C4-2B (cell line): Measurements from ENCODE around the gene TACC3.
"Not testable (repeated sequence)": the region's sequence is repeated elsewhere in the genome, so short reads cannot be mapped to it uniquely, and the experiment has no call there.

Experiments
- H3K27ac ChIP-seq: fragments of 450-650 bp; 2 replicates; pipeline ENCODE4 v1.5.1; 2017
- ZFX ChIP-seq: fragments of 450-650 bp; IDR thresholded peaks from 2 replicates; pipeline ENCODE4 v1.6.1; 2017
- TF ChIP-seq, protein P1 (sequence below): fragments of 450-650 bp; conservative IDR thresholded peaks from 2 replicates; pipeline ENCODE4 v1.5.1; 2017; ENCODE audit warnings: mild to moderate bottlenecking

Gene TACC3

DNA sequence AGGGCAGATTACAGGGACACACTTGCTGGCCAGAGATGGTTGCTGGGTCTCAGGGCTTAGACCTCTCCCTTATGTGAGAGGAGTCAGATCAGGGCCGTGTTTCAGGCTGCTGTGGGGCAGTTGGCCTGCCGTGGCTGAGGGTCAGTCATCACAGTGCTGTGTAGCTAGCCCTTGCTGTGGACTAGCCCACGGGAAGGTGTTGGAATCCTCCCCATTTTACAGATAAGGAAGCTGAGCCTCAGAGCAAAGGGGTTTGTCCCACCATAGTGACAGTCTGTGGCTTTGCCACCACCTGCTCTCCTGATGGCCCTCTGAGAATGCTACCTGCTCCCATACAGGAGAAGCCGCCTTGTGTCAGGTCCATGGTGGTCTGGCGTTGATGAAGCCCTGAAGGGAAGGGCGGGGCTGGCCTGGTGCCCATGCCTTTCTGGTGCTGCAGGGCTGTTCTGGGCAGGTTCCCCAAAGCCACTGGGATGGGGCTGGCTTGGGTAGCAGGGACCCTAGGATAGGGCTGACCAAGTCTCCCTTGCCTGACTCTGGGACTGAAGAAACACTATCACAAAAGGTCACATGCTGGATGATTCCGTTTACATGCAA is 34.8 kb upstream of the TACC3 start:
- TF ChIP-seq, protein P1, sequence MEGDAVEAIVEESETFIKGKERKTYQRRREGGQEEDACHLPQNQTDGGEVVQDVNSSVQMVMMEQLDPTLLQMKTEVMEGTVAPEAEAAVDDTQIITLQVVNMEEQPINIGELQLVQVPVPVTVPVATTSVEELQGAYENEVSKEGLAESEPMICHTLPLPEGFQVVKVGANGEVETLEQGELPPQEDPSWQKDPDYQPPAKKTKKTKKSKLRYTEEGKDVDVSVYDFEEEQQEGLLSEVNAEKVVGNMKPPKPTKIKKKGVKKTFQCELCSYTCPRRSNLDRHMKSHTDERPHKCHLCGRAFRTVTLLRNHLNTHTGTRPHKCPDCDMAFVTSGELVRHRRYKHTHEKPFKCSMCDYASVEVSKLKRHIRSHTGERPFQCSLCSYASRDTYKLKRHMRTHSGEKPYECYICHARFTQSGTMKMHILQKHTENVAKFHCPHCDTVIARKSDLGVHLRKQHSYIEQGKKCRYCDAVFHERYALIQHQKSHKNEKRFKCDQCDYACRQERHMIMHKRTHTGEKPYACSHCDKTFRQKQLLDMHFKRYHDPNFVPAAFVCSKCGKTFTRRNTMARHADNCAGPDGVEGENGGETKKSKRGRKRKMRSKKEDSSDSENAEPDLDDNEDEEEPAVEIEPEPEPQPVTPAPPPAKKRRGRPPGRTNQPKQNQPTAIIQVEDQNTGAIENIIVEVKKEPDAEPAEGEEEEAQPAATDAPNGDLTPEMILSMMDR: no peak
- TF ChIP-seq ZFX: no peak
- no peak overlapping the region for H3K27ac ChIP-seq

DNA sequence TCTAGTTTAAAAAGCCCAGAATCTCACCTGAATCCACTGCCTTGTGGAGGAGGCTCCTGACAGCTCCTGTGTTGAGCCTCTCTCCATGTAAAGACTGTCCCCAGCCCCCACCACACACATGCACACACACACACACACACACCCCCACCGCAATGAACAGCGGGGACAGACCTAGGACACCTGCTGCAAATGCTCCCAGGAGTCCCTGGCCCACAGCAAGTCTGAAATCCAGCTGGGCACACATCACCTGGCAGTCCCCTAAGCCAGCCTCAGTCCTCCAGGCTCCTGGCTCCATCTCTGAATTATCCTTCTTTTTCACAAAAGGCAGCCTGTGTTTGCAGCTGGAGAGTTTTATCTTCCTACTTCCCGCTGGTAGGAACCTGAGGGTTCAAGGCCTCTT is 30.6 kb upstream of the TACC3 start:
- no peak overlapping the region for H3K27ac ChIP-seq
- TF ChIP-seq ZFX: no peak
- TF ChIP-seq, protein P1: no peak

DNA sequence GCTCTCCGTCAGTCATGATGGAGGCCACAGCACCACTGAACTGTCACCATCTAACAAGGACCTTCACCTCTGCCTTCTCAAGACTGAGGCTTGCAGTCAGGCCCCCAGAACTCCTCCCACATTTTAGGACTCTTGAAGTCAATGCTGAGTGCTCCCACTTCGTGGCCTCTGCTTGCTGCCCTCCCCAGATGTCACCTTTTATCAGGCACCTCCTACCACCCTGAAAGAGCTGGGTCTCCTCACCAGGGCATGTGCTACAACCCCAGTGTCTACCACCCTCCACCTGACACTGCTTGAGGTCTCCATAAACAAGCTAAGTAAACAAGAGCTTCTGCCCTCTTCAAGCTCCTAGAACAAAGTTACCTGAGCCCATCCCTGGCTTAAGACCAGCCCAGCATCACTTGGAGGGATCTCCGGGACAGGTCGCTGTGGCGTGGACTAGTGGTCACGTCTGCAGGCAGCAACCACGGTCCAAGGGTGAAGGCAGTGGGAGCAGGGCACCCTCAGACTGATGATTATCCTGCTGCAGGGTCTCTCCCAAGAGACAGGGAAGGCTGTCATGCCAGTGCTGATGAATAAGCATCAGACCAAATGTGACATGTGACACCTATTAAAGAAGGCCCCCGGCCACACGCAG is 29.5 kb upstream of the TACC3 start:
- TF ChIP-seq, protein P1: no peak
- no peak for TF ChIP-seq ZFX
- H3K27ac ChIP-seq: no peak overlapping the region

DNA sequence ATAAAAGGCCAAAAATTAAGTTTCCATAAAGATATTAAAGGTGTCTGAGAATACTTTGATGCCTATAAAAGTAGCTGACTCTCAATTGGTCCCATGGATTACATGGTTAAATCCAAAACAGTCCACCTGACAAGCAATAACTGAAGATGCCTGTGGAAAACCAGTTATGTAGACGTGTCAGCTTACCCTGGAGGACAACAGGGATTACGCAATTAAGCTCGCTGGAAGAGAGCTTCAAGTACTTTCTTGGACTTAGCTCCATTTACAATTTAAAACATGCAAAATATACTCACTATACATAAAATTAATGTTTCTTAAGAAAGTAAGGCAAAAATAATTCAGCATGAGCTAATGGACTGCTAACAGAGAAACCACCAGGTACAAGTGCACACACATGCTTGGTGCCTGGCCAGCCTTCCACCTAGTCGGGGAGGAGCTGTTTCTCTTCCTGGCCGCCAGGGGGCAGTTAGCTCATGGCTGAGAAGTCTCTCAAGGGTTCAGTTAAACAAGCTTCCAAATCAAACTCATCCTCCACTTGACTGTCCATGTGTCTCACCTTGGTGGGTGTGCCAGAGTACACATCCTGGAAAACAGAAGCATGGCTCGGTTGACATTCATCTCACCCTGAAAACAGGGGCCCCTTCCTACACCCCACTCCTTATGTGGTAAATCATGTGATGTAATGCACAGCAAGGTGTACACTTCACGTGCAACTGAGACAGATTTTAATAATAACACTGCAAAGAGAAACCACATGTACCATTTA is 28.0 kb upstream of the TACC3 start:
- no peak overlapping the region for H3K27ac ChIP-seq
- TF ChIP-seq, protein P1: peak; percentile 95
- no peak for TF ChIP-seq ZFX

DNA sequence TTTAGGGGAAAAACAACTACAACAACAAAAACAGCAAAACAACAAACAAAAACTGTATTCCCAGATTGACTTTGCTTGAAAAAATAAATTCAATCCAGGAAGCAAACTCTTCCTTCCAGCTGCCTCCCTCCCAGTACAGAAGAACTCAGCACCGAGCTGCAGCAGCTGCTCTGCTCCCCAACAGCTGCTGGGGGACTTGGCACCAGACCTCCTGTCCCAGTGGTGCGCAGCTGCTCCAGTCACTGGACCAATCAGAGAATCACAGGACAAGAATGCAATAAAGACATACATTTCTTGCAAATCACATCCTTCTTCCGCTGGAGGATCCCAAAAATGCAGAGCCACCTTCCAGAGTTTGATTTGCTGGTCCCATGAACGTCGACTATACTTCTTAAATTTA is 25.4 kb upstream of the TACC3 start:
- no peak overlapping the region for H3K27ac ChIP-seq

DNA sequence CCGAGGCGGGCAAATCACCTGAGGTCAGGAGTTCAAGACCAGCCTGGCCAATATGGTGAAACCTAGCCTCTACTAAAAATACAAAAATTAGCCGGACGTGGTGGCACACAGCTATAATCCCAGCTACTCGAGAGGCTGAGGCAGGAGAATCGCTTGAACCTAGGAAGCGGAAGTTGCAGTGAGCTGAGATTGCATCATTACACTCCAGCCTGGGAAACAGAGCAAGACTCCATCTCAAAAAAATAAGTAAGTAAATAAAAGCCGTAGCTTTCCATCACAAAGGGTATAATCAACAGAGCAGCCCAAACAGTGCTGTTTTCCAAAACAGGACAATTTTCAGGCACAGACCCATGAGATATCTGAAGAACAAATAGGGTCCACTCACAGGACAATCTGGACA is 19.6 kb upstream of the TACC3 start:
- H3K27ac ChIP-seq: not testable (repeated sequence)

More for the DNA sequence above, 25.4 kb upstream of the TACC3 start:
- TF ChIP-seq, protein P1: no peak
- TF ChIP-seq ZFX: no peak

DNA sequence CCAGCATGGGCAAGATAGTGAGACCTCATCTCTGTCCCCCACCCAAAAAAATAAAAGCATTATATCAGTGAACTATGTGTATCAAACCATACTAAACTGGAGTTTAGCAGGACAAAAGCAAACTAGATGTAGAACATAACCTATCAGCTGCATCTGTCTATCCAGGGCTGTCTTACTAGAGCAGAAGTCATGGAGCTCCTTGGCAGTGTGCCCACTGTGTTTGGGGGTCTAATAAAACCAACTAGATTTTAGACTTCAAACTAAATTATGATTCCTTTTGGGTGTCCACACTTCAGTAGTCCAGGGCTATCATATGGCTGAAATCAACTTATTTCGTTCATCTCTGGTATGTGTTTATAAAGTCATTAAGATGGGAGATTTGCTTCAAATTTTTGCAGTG is 17.5 kb upstream of the TACC3 start:
- TF ChIP-seq ZFX: no peak
- TF ChIP-seq, protein P1: no peak
- no peak overlapping the region for H3K27ac ChIP-seq
